ENCODE measurements around the gene SATL1. TPM values are rescaled to one million over a fixed set of nuclear protein-coding genes. Genes with fewer than 3 reads are reported as not detected.

Gene SATL1
- total and polyA plus RNA-seq, 2 experiments from 2014 or later: 0.17 TPM

- no peaks in the 10 kb centered on the region for H3K36me3 ChIP-seq (replicated peaks; ENCODE audit: insufficient read depth, low read depth)
Measured at GRCh38 chrX:85065512-85066198, 177.9 kb downstream of the SATL1 start.

GRCh38 chrX:85052636-85053343, 190.8 kb downstream of the SATL1 start:
- DNase-seq (ENCODE audit: low spot score): no peak
- Histone ChIP-seq H3K4me1 (ENCODE audit: insufficient read depth) (no peaks in the 10 kb centered on the region), H3K36me3 (replicated peaks; ENCODE audit: insufficient read depth, low read depth) (no peaks in the 10 kb centered on the region), H3K4me3 (no peak overlapping the region), H4K20me1 (ENCODE audit: insufficient read depth, poor library complexity, severe bottlenecking) (no peaks in the 10 kb centered on the region), H3K9me2 (replicated peaks; ENCODE audit: insufficient read depth) (no peaks in the 10 kb centered on the region), H2AFZ (no peak overlapping the region), H3K27ac (no peak overlapping the region), H3K27me3 (no peaks in the 10 kb centered on the region), H3K4me2 (no peak overlapping the region), H3K79me2 (no peaks in the 10 kb centered on the region), H3K9me3 (ENCODE audit: low read depth) (no peaks in the 10 kb centered on the region)
- TF ChIP-seq EZH2 (IDR thresholded peaks at IDR 0.05; ENCODE audit: borderline replicate concordance) (no peak), CTCF (IDR thresholded peaks at IDR 0.05; ENCODE audit: poor library complexity) (peak; percentile 39), EZH2phosphoT487 (IDR thresholded peaks at IDR 0.05; ENCODE audit: low read depth, severe bottlenecking, unreplicated experiment) (no peak)
- WGBS (ENCODE audit: low lambda C conversion rate, missing lambda C conversion rate): 51% methylated on average over 2 of the region's 2 CpGs

More at GRCh38 chrX:85065512-85066198, 177.9 kb downstream of the SATL1 start:
- no peaks in the 10 kb centered on the region for H3K9me2 ChIP-seq (replicated peaks; ENCODE audit: insufficient read depth)
- H3K79me2 ChIP-seq: no peaks in the 10 kb centered on the region
- H2AFZ ChIP-seq: no peak overlapping the region
- TF ChIP-seq EZH2 (IDR thresholded peaks at IDR 0.05; ENCODE audit: borderline replicate concordance) (no peak), EZH2phosphoT487 (IDR thresholded peaks at IDR 0.05; ENCODE audit: low read depth, severe bottlenecking, unreplicated experiment) (no peak), CTCF (IDR thresholded peaks at IDR 0.05; ENCODE audit: poor library complexity) (no peak)
- H3K27ac ChIP-seq: no peak overlapping the region
- no peak overlapping the region for H3K4me2 ChIP-seq
- no peaks in the 10 kb centered on the region for H4K20me1 ChIP-seq (ENCODE audit: insufficient read depth, poor library complexity, severe bottlenecking)
- H3K9me3 ChIP-seq (ENCODE audit: low read depth): peaks cover 5% of the 10 kb centered on the region
- H3K4me3 ChIP-seq: no peak overlapping the region
- no peak for DNase-seq (ENCODE audit: low spot score)
- no peaks in the 10 kb centered on the region for H3K4me1 ChIP-seq (ENCODE audit: insufficient read depth)
- no peaks in the 10 kb centered on the region for H3K27me3 ChIP-seq
- 49% methylated on average over 4 of the region's 4 CpGs for whole genome bisulfite sequencing (ENCODE audit: low lambda C conversion rate, missing lambda C conversion rate)

GRCh38 chrX:85052205-85052604, 191.4 kb downstream of the SATL1 start:
- H3K27ac ChIP-seq: no peak overlapping the region
- TF ChIP-seq EZH2phosphoT487 (IDR thresholded peaks at IDR 0.05; ENCODE audit: low read depth, severe bottlenecking, unreplicated experiment): no peak
- TF ChIP-seq CTCF (IDR thresholded peaks at IDR 0.05; ENCODE audit: poor library complexity): no peak
- no peak for TF ChIP-seq EZH2 (IDR thresholded peaks at IDR 0.05; ENCODE audit: borderline replicate concordance)

More at GRCh38 chrX:85052205-85052604, 191.4 kb downstream of the SATL1 start:
- H3K9me2 ChIP-seq (replicated peaks; ENCODE audit: insufficient read depth): no peaks in the 10 kb centered on the region
- H3K27me3 ChIP-seq: no peaks in the 10 kb centered on the region
- no peaks in the 10 kb centered on the region for H4K20me1 ChIP-seq (ENCODE audit: insufficient read depth, poor library complexity, severe bottlenecking)
- no peak for DNase-seq (ENCODE audit: low spot score)
- no peak overlapping the region for H3K4me3 ChIP-seq
- H3K4me1 ChIP-seq (ENCODE audit: insufficient read depth): no peaks in the 10 kb centered on the region
- no peaks in the 10 kb centered on the region for H3K36me3 ChIP-seq (replicated peaks; ENCODE audit: insufficient read depth, low read depth)
- no peaks in the 10 kb centered on the region for H3K79me2 ChIP-seq
- H3K4me2 ChIP-seq: no peak overlapping the region
- no peak overlapping the region for H2AFZ ChIP-seq
- H3K9me3 ChIP-seq (ENCODE audit: low read depth): no peaks in the 10 kb centered on the region
- WGBS (ENCODE audit: low lambda C conversion rate, missing lambda C conversion rate): 54% methylated on average over 3 of the region's 3 CpGs
